Muscle of leg (tissue), 11 donors: Measurements from ENCODE around the gene MYL5. TPM values are rescaled to one million over a fixed set of nuclear protein-coding genes. Genes with fewer than 3 reads are reported as not detected.

Experiments
- DNase-seq: peaks from one replicate; pipeline ENCODE4 v3.0.0; 2013
- H3K27ac ChIP-seq: one replicate; pipeline ENCODE4 v1.5.1; 2013; ENCODE audit warnings: mild to moderate bottlenecking, low read length, control low read depth
- H3K27me3 ChIP-seq: one replicate; pipeline ENCODE4 v1.6.1; 2013; ENCODE audit warnings: low read length; ENCODE audit not compliant: control insufficient read depth, insufficient read depth
- H3K36me3 ChIP-seq: one replicate; pipeline ENCODE4 v1.6.1; 2013; ENCODE audit warnings: low read length; ENCODE audit not compliant: control insufficient read depth, insufficient read depth
- H3K4me1 ChIP-seq: one replicate; pipeline ENCODE4 v1.6.1; 2013; ENCODE audit warnings: low read length; ENCODE audit not compliant: control insufficient read depth, insufficient read depth
- H3K4me3 ChIP-seq: one replicate; pipeline ENCODE4 v1.5.1; 2013; ENCODE audit warnings: low read length, control low read depth
- H3K9me3 ChIP-seq: replicated peaks from 2 replicates; pipeline ENCODE4 v1.6.1; 2013; ENCODE audit warnings: low read depth, low read length; ENCODE audit not compliant: control insufficient read depth
- WGBS: methylation state at CpG from one replicate; pipeline ENCODE4 v1.1.5; 2013; ENCODE audit warnings: missing lambda C conversion rate; ENCODE audit not compliant: insufficient coverage; 5-methylcytosine and 5-hydroxymethylcytosine counted together
- polyA plus RNA-seq, 8 donors: library from polyadenylated mRNA; unstranded; fragments of 120-200 nt; gene quantifications; one replicate each; pipeline versions ENCODE4 v1.2.1 to v1.2.3, GENCODE V29; 2013; ENCODE audit warnings: inconsistent platforms in 1 of 8, low replicate concordance in 1 of 8; ENCODE audit not compliant: insufficient read length in 8 of 8, insufficient read depth in 1 of 8
- total RNA-seq: library from RNA; stranded (reverse); fragments of 120-200 nt; gene quantifications from one replicate; pipeline ENCODE4 v1.2.4, GENCODE V29; 2013

MYL5 gene
- total and polyA plus RNA-seq, 9 donors: 500 to 1,456 (median 733) TPM

- Histone ChIP-seq H3K36me3 (peaks cover 17% of the 10 kb centered on the region), H3K27me3 (no peaks in the 10 kb centered on the region), H3K4me1 (peaks cover 65% of the 10 kb centered on the region), H3K9me3 (no peaks in the 10 kb centered on the region), H3K4me3 (no peak overlapping the region), H3K27ac (no peak overlapping the region)
- DNase-seq: no peak
- WGBS: 92% methylated on average over 59 of the region's 59 CpGs
Measured at GRCh38 chr4:720111-720860, 45.9 kb downstream of the MYL5 start.

GRCh38 chr4:721261-722168 is 47.2 kb downstream of the MYL5 start:
- Histone ChIP-seq H3K36me3 (peaks cover 17% of the 10 kb centered on the region), H3K9me3 (no peaks in the 10 kb centered on the region), H3K4me3 (no peak overlapping the region), H3K4me1 (peaks cover 74% of the 10 kb centered on the region), H3K27ac (no peak overlapping the region), H3K27me3 (no peaks in the 10 kb centered on the region)
- no peak for DNase-seq
- 87% methylated on average over 29 of the region's 31 CpGs for WGBS

GRCh38 chr4:722169-722725 is 47.9 kb downstream of the MYL5 start:
- no peak for DNase-seq
- 92% methylated on average over 33 of the region's 47 CpGs for WGBS
- Histone ChIP-seq H3K4me1 (peaks cover 79% of the 10 kb centered on the region), H3K27me3 (no peaks in the 10 kb centered on the region), H3K27ac (no peak overlapping the region), H3K4me3 (no peak overlapping the region), H3K9me3 (no peaks in the 10 kb centered on the region), H3K36me3 (peaks cover 17% of the 10 kb centered on the region)

- H3K27ac ChIP-seq: peak overlapping the region; percentile 83
- no peak for DNase-seq
- no peaks in the 10 kb centered on the region for H3K27me3 ChIP-seq
- H3K4me1 ChIP-seq: peaks cover 73% of the 10 kb centered on the region
- H3K36me3 ChIP-seq: peaks cover 17% of the 10 kb centered on the region
- WGBS: 97% methylated on average over 61 of the region's 61 CpGs
- no peak overlapping the region for H3K4me3 ChIP-seq
- no peaks in the 10 kb centered on the region for H3K9me3 ChIP-seq
Measured at GRCh38 chr4:722851-723360, 48.6 kb downstream of the MYL5 start.

GRCh38 chr4:723751-724530 is 49.6 kb downstream of the MYL5 start:
- no peaks in the 10 kb centered on the region for H3K9me3 ChIP-seq
- H3K27me3 ChIP-seq: no peaks in the 10 kb centered on the region
- WGBS: 80% methylated on average over 24 of the region's 28 CpGs
- DNase-seq: peak; percentile 89
- H3K27ac ChIP-seq: peak overlapping the region; percentile 83
- no peak overlapping the region for H3K4me3 ChIP-seq
- H3K36me3 ChIP-seq: peaks cover 17% of the 10 kb centered on the region
- H3K4me1 ChIP-seq: peaks cover 65% of the 10 kb centered on the region

- H3K4me1 ChIP-seq: peaks cover 71% of the 10 kb centered on the region
- H3K4me3 ChIP-seq: no peak overlapping the region
- DNase-seq: no peak
- peak overlapping the region; percentile 71 for H3K27ac ChIP-seq
- WGBS: 87% methylated on average over 35 of the region's 41 CpGs
- H3K9me3 ChIP-seq: no peaks in the 10 kb centered on the region
- no peaks in the 10 kb centered on the region for H3K27me3 ChIP-seq
- peaks cover 21% of the 10 kb centered on the region for H3K36me3 ChIP-seq
Measured at GRCh38 chr4:725391-726234, 51.3 kb downstream of the MYL5 start.

- Histone ChIP-seq H3K36me3 (peaks cover 28% of the 10 kb centered on the region), H3K27me3 (no peaks in the 10 kb centered on the region), H3K4me1 (peaks cover 67% of the 10 kb centered on the region), H3K9me3 (no peaks in the 10 kb centered on the region), H3K27ac (peak overlapping the region; percentile 71), H3K4me3 (no peak overlapping the region)
- no peak for DNase-seq
- 63% methylated on average over 10 of the region's 16 CpGs for WGBS
Measured at GRCh38 chr4:726235-726787, 52.0 kb downstream of the MYL5 start.

- Histone ChIP-seq H3K27ac (peak overlapping the region; percentile 71), H3K4me3 (no peak overlapping the region), H3K9me3 (no peaks in the 10 kb centered on the region), H3K27me3 (no peaks in the 10 kb centered on the region), H3K36me3 (peaks cover 28% of the 10 kb centered on the region), H3K4me1 (peaks cover 62% of the 10 kb centered on the region)
- WGBS: 60% methylated on average over 8 of the region's 17 CpGs
- no peak for DNase-seq
Measured at GRCh38 chr4:726838-727237, 52.5 kb downstream of the MYL5 start.

- WGBS: 70% methylated on average over 3 of the region's 6 CpGs
- peaks cover 28% of the 10 kb centered on the region for H3K36me3 ChIP-seq
- no peak overlapping the region for H3K27ac ChIP-seq
- no peak overlapping the region for H3K4me3 ChIP-seq
- no peaks in the 10 kb centered on the region for H3K9me3 ChIP-seq
- H3K27me3 ChIP-seq: no peaks in the 10 kb centered on the region
- no peak for DNase-seq
- peaks cover 62% of the 10 kb centered on the region for H3K4me1 ChIP-seq
Measured at GRCh38 chr4:727576-727975, 53.2 kb downstream of the MYL5 start.
